ENCODE data around the gene TRAF3IP3.

Gene TRAF3IP3

DNA sequence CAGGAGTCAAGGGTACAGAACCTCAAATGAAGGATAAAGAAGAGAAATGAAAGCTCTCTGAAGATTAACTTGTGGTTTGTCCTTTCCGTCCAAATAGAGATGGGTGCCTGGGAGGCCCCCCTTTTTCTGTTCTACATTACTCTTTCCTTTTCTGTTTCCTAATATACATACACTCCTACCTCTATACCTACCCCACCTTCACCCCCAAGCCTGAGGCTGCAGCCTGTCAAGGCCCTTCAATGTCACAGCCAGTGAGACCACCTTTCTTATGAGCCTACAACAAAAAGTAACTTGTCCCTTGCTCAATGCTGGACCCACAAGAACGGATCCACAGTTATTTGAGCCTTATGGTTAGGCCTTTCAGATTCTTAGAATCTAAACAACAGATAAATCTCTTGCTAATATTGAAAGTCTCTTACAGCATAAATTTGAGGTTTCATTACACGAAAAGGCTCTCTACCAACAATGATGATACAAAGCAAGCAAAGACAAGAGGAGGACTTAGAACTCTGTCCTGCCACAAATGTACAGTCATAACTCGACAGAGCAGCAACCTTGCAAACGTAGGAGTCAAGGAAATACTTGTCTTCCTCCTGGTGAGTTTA is 4.1 kb upstream of the TRAF3IP3 start:
- no peak overlapping the region for H2BK12ac ChIP-seq (ENCODE audit: low read length in 2 of 2)
- no peaks in the 10 kb centered on the region for H3K36me3 ChIP-seq (ENCODE audit: control insufficient read depth in 1 of 2, insufficient read depth in 2 of 2, low read depth in 1 of 2, low read length in 2 of 2)
- H3K4me1 ChIP-seq (ENCODE audit: control insufficient read depth, insufficient read depth, low read depth, low read length): peaks cover 11% of the 10 kb centered on the region
- no peak overlapping the region for H3K4me2 ChIP-seq (ENCODE audit: low read length, poor library complexity, severe bottlenecking)
- no peak overlapping the region for H3K18ac ChIP-seq (ENCODE audit: low read depth in 1 of 2, low read length in 2 of 2)
- no peak overlapping the region for H3K27ac ChIP-seq (ENCODE audit: low read length, poor library complexity, severe bottlenecking)
- no peak overlapping the region for H3K9ac ChIP-seq (ENCODE audit: low read length)
- no peak overlapping the region for H2BK5ac ChIP-seq (ENCODE audit: low read depth, low read length, poor library complexity, severe bottlenecking)
- no peak overlapping the region for H4K91ac ChIP-seq (ENCODE audit: low read length)
- no peaks in the 10 kb centered on the region for H3K9me3 ChIP-seq (ENCODE audit: control insufficient read depth, low read length)
- no peak overlapping the region for H4K8ac ChIP-seq (ENCODE audit: low read length)
- DNase-seq: no peak
- no peaks in the 10 kb centered on the region for H3K79me1 ChIP-seq (replicated peaks; ENCODE audit: low read length, poor library complexity, severe bottlenecking)
- H2AK5ac ChIP-seq (ENCODE audit: low read length, severe bottlenecking): no peak overlapping the region
- H2BK120ac ChIP-seq (ENCODE audit: low read depth, low read length): no peak overlapping the region
- no peak overlapping the region for H3K4me3 ChIP-seq (ENCODE audit: insufficient read depth in 1 of 2, low read depth in 1 of 2, low read length in 2 of 2)
- 58% methylated on average over 5 of the region's 5 CpGs for WGBS
- H2BK15ac ChIP-seq (ENCODE audit: low read depth, poor library complexity, severe bottlenecking): no peak overlapping the region
- no peak overlapping the region for H3K23ac ChIP-seq (ENCODE audit: low read length in 2 of 2)
- H3K27me3 ChIP-seq (ENCODE audit: control insufficient read depth in 1 of 2, insufficient read depth in 1 of 2, low read length in 2 of 2): peaks cover 2 to 9% of the 10 kb centered on the region in 2 experiments
- H3K4ac ChIP-seq (ENCODE audit: low read depth in 1 of 2, low read length in 2 of 2): no peak overlapping the region
- no peak overlapping the region for H2AFZ ChIP-seq (ENCODE audit: low read depth, low read length)
- H3K14ac ChIP-seq (ENCODE audit: low read length in 2 of 2): no peak overlapping the region

DNA sequence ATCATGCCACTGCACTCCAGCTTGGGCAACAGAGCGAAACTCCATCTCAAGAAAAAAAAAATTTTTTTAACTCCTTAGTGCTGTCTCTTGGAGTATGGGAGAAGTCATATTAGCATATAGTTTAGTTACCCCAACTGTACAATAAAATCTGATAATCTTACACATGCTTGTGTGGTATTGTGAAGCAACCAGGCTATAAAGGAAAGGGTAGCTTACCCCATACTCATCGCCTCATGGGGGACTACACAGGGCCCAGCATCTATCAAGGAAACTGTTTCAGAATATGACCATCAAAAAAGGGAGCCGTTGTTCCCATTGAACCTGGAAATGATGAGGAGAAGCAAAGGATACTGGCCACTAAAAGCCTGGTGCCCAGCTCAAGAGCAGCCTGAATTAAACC is 3.0 kb upstream of the TRAF3IP3 start:
- H3K18ac ChIP-seq (ENCODE audit: low read depth in 1 of 2, low read length in 2 of 2): no peak overlapping the region
- H3K9me3 ChIP-seq (ENCODE audit: control insufficient read depth, low read length): no peaks in the 10 kb centered on the region
- H2AFZ ChIP-seq (ENCODE audit: low read depth, low read length): no peak overlapping the region
- H2BK120ac ChIP-seq (ENCODE audit: low read depth, low read length): no peak overlapping the region
- peaks cover 6 to 13% of the 10 kb centered on the region in 2 experiments for H3K27me3 ChIP-seq (ENCODE audit: control insufficient read depth in 1 of 2, insufficient read depth in 1 of 2, low read length in 2 of 2)
- H3K79me1 ChIP-seq (replicated peaks; ENCODE audit: low read length, poor library complexity, severe bottlenecking): no peaks in the 10 kb centered on the region
- no peak overlapping the region for H3K23ac ChIP-seq (ENCODE audit: low read length in 2 of 2)
- WGBS: 86% methylated on average over 2 of the region's 3 CpGs
- H3K4ac ChIP-seq (ENCODE audit: low read depth in 1 of 2, low read length in 2 of 2): no peak overlapping the region
- no peak overlapping the region for H4K8ac ChIP-seq (ENCODE audit: low read length)
- no peak overlapping the region for H3K4me2 ChIP-seq (ENCODE audit: low read length, poor library complexity, severe bottlenecking)
- H2BK5ac ChIP-seq (ENCODE audit: low read depth, low read length, poor library complexity, severe bottlenecking): no peak overlapping the region
- no peak overlapping the region for H4K91ac ChIP-seq (ENCODE audit: low read length)
- H2AK5ac ChIP-seq (ENCODE audit: low read length, severe bottlenecking): no peak overlapping the region
- H2BK12ac ChIP-seq (ENCODE audit: low read length in 2 of 2): no peak overlapping the region
- no peaks in the 10 kb centered on the region for H3K36me3 ChIP-seq (ENCODE audit: control insufficient read depth in 1 of 2, insufficient read depth in 2 of 2, low read depth in 1 of 2, low read length in 2 of 2)
- no peak overlapping the region for H2BK15ac ChIP-seq (ENCODE audit: low read depth, poor library complexity, severe bottlenecking)
- no peak overlapping the region for H3K4me3 ChIP-seq (ENCODE audit: insufficient read depth in 1 of 2, low read depth in 1 of 2, low read length in 2 of 2)
- peaks cover 6% of the 10 kb centered on the region for H3K4me1 ChIP-seq (ENCODE audit: control insufficient read depth, insufficient read depth, low read depth, low read length)
- no peak for DNase-seq
- H3K9ac ChIP-seq (ENCODE audit: low read length): no peak overlapping the region
- no peak overlapping the region for H3K27ac ChIP-seq (ENCODE audit: low read length, poor library complexity, severe bottlenecking)
- no peak overlapping the region for H3K14ac ChIP-seq (ENCODE audit: low read length in 2 of 2)

DNA sequence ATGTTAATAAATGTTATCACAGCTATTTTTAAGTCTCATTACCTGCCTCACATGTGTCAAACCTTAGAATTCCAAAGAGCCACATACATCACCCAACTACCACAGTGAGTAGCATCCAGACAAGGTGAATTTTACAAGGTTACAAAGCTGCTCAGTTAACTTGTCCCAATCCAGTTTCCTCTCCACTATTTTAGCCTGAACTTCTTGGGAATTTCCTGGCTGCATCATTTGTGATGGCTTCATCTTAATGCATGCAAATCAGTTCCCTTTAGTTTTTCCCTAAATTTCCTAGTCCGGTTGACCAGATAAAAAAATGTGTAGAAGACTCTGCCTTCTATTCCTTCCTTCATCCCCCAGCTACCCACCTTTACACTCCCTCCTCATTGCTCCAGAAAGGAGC is 597 bp upstream of the TRAF3IP3 start:
- Histone ChIP-seq H4K8ac (ENCODE audit: low read length) (no peak overlapping the region), H3K36me3 (ENCODE audit: control insufficient read depth in 1 of 2, insufficient read depth in 2 of 2, low read depth in 1 of 2, low read length in 2 of 2) (no peaks in the 10 kb centered on the region), H3K23ac (ENCODE audit: low read length in 2 of 2) (no peak overlapping the region), H3K4me2 (ENCODE audit: low read length, poor library complexity, severe bottlenecking) (no peak overlapping the region), H3K9ac (ENCODE audit: low read length) (no peak overlapping the region), H2AK5ac (ENCODE audit: low read length, severe bottlenecking) (no peak overlapping the region), H2BK12ac (ENCODE audit: low read length in 2 of 2) (no peak overlapping the region), H3K27ac (ENCODE audit: low read length, poor library complexity, severe bottlenecking) (no peak overlapping the region), H3K14ac (ENCODE audit: low read length in 2 of 2) (no peak overlapping the region), H3K4me1 (ENCODE audit: control insufficient read depth, insufficient read depth, low read depth, low read length) (no peaks in the 10 kb centered on the region), H3K79me1 (replicated peaks; ENCODE audit: low read length, poor library complexity, severe bottlenecking) (no peaks in the 10 kb centered on the region), H3K4me3 (ENCODE audit: insufficient read depth in 1 of 2, low read depth in 1 of 2, low read length in 2 of 2) (no peak overlapping the region), H3K4ac (ENCODE audit: low read depth in 1 of 2, low read length in 2 of 2) (no peak overlapping the region), H2AFZ (ENCODE audit: low read depth, low read length) (no peak overlapping the region), H2BK120ac (ENCODE audit: low read depth, low read length) (no peak overlapping the region), H3K9me3 (ENCODE audit: control insufficient read depth, low read length) (no peaks in the 10 kb centered on the region), H4K91ac (ENCODE audit: low read length) (no peak overlapping the region), H2BK15ac (ENCODE audit: low read depth, poor library complexity, severe bottlenecking) (no peak overlapping the region), H2BK5ac (ENCODE audit: low read depth, low read length, poor library complexity, severe bottlenecking) (no peak overlapping the region), H3K27me3 (ENCODE audit: control insufficient read depth in 1 of 2, insufficient read depth in 1 of 2, low read length in 2 of 2) (peaks cover 17 to 20% of the 10 kb centered on the region in 2 experiments), H3K18ac (ENCODE audit: low read depth in 1 of 2, low read length in 2 of 2) (no peak overlapping the region)
- WGBS: 84% methylated on average over 1 of the region's 1 CpG
- no peak for DNase-seq

GRCh38 chr1:209756615-209757445 is 977 bp downstream of the TRAF3IP3 start:
- Histone ChIP-seq H3K18ac (ENCODE audit: low read depth in 1 of 2, low read length in 2 of 2) (no peak overlapping the region), H4K91ac (ENCODE audit: low read length) (no peak overlapping the region), H2BK15ac (ENCODE audit: low read depth, poor library complexity, severe bottlenecking) (no peak overlapping the region), H3K4me2 (ENCODE audit: low read length, poor library complexity, severe bottlenecking) (no peak overlapping the region), H2AK5ac (ENCODE audit: low read length, severe bottlenecking) (no peak overlapping the region), H4K8ac (ENCODE audit: low read length) (no peak overlapping the region), H3K4me1 (ENCODE audit: control insufficient read depth, insufficient read depth, low read depth, low read length) (no peaks in the 10 kb centered on the region), H3K36me3 (ENCODE audit: control insufficient read depth in 1 of 2, insufficient read depth in 2 of 2, low read depth in 1 of 2, low read length in 2 of 2) (no peaks in the 10 kb centered on the region), H3K9me3 (ENCODE audit: control insufficient read depth, low read length) (no peaks in the 10 kb centered on the region), H3K79me1 (replicated peaks; ENCODE audit: low read length, poor library complexity, severe bottlenecking) (no peaks in the 10 kb centered on the region), H3K27me3 (ENCODE audit: control insufficient read depth in 1 of 2, insufficient read depth in 1 of 2, low read length in 2 of 2) (peaks cover 17 to 20% of the 10 kb centered on the region in 2 experiments), H2BK12ac (ENCODE audit: low read length in 2 of 2) (no peak overlapping the region), H2BK120ac (ENCODE audit: low read depth, low read length) (no peak overlapping the region), H3K4ac (ENCODE audit: low read depth in 1 of 2, low read length in 2 of 2) (no peak overlapping the region), H3K23ac (ENCODE audit: low read length in 2 of 2) (no peak overlapping the region), H2BK5ac (ENCODE audit: low read depth, low read length, poor library complexity, severe bottlenecking) (no peak overlapping the region), H3K9ac (ENCODE audit: low read length) (no peak overlapping the region), H3K27ac (ENCODE audit: low read length, poor library complexity, severe bottlenecking) (no peak overlapping the region), H3K14ac (ENCODE audit: low read length in 2 of 2) (no peak overlapping the region), H2AFZ (ENCODE audit: low read depth, low read length) (no peak overlapping the region), H3K4me3 (ENCODE audit: insufficient read depth in 1 of 2, low read depth in 1 of 2, low read length in 2 of 2) (no peak overlapping the region)
- no peak for DNase-seq
- WGBS: 81% methylated on average over 5 of the region's 5 CpGs

Measured in mesenchymal stem cell (in vitro differentiated cells and primary cell).